Measurements from ENCODE around the gene CYB5D1. TPM values are rescaled to one million over a fixed set of nuclear protein-coding genes. Genes with fewer than 3 reads are reported as not detected.

Gene CYB5D1
- total and polyA plus RNA-seq, 2 donors from 2014 or later: 14.3 to 20.4 TPM

DNA sequence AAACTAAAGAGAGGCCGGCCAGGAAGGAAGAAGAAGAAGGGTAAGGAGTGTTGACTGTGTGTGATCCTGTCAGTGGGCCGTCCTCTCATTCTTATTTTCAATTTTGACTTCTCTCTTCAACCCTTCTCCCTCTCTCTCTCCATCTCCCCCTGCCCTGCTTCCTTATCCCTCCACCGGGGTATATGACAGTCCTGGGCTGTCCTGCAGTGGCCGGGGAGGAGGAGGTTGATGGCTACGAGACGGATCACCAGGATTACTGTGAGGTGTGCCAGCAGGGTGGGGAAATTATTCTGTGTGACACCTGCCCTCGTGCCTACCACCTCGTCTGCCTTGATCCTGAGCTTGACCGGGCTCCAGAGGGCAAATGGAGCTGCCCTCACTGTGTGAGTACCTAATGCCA lies 36.4 kb downstream of the CYB5D1 start:
- H3K27me3 ChIP-seq (ENCODE audit: control insufficient read depth, insufficient read depth, low read length): no peaks in the 10 kb centered on the region
- peaks cover 7% of the 10 kb centered on the region in 3 donors for H3K4me1 ChIP-seq (ENCODE audit: control insufficient read depth in 2 of 3, insufficient read depth in 2 of 3, low read depth in 1 of 3, low read length in 3 of 3)
- intact Hi-C loops (cut with DNase I): no loop called here
- no peak overlapping the region for H3K27ac ChIP-seq (ENCODE audit: low read depth in 2 of 2, low read length in 2 of 2)
- H3K9me3 ChIP-seq (ENCODE audit: control insufficient read depth in 2 of 3, insufficient read depth in 1 of 3, low read length in 3 of 3): no peaks in the 10 kb centered on the region
- TF ChIP-seq, protein P1, sequence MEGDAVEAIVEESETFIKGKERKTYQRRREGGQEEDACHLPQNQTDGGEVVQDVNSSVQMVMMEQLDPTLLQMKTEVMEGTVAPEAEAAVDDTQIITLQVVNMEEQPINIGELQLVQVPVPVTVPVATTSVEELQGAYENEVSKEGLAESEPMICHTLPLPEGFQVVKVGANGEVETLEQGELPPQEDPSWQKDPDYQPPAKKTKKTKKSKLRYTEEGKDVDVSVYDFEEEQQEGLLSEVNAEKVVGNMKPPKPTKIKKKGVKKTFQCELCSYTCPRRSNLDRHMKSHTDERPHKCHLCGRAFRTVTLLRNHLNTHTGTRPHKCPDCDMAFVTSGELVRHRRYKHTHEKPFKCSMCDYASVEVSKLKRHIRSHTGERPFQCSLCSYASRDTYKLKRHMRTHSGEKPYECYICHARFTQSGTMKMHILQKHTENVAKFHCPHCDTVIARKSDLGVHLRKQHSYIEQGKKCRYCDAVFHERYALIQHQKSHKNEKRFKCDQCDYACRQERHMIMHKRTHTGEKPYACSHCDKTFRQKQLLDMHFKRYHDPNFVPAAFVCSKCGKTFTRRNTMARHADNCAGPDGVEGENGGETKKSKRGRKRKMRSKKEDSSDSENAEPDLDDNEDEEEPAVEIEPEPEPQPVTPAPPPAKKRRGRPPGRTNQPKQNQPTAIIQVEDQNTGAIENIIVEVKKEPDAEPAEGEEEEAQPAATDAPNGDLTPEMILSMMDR (IDR thresholded peaks at IDR 0.05; ENCODE audit: borderline replicate concordance, extremely low read depth, insufficient read depth): no peak
- H3K4me3 ChIP-seq (ENCODE audit: low read length in 3 of 3): no peak overlapping the region
- FAIRE-seq: no peak
- peak in 1 of 5 donors; percentile 16 for DNase-seq
- H3K9ac ChIP-seq (ENCODE audit: low read length in 3 of 3): no peak overlapping the region
- peaks cover 30 to 57% (median 34%) of the 10 kb centered on the region in 3 donors for H3K36me3 ChIP-seq (ENCODE audit: control insufficient read depth in 2 of 3, insufficient read depth in 3 of 3, low read length in 3 of 3)

DNA sequence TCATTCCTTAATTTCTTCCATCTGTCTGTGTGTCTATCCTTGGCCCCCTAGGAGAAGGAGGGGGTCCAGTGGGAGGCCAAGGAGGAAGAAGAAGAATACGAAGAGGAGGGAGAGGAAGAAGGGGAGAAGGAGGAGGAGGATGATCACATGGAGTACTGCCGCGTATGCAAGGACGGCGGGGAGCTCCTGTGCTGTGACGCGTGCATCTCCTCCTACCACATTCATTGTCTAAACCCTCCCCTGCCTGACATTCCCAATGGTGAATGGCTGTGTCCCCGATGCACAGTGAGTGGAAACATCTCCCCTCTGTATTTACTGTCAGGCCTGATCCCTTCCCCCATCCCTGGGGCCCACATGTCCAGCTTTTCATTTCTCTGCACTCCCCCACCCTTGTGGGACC lies 37.1 kb downstream of the CYB5D1 start:
- FAIRE-seq (no peak), DNase-seq (peak in 1 of 5 donors; percentile 19)
- Histone ChIP-seq H3K36me3 (ENCODE audit: control insufficient read depth in 2 of 3, insufficient read depth in 3 of 3, low read length in 3 of 3) (peaks cover 33 to 63% (median 36%) of the 10 kb centered on the region in 3 donors), H3K27me3 (ENCODE audit: control insufficient read depth, insufficient read depth, low read length) (no peaks in the 10 kb centered on the region), H3K9me3 (ENCODE audit: control insufficient read depth in 2 of 3, insufficient read depth in 1 of 3, low read length in 3 of 3) (no peaks in the 10 kb centered on the region), H3K4me3 (ENCODE audit: low read length in 3 of 3) (no peak overlapping the region), H3K27ac (ENCODE audit: low read depth in 2 of 2, low read length in 2 of 2) (no peak overlapping the region), H3K4me1 (ENCODE audit: control insufficient read depth in 2 of 3, insufficient read depth in 2 of 3, low read depth in 1 of 3, low read length in 3 of 3) (peaks cover under 1 to 1% (median under 1%) of the 10 kb centered on the region in 3 donors), H3K9ac (ENCODE audit: low read length in 3 of 3) (no peak overlapping the region)
- intact Hi-C loops (cut with DNase I): no loop called here
- TF ChIP-seq, protein P1 (IDR thresholded peaks at IDR 0.05; ENCODE audit: borderline replicate concordance, extremely low read depth, insufficient read depth): no peak

GRCh38 chr17:7897090-7897489 lies 39.3 kb downstream of the CYB5D1 start:
- peaks cover 29 to 69% (median 29%) of the 10 kb centered on the region in 3 donors for H3K36me3 ChIP-seq (ENCODE audit: control insufficient read depth in 2 of 3, insufficient read depth in 3 of 3, low read length in 3 of 3)
- intact Hi-C loops (cut with DNase I): no loop called here

More at GRCh38 chr17:7897090-7897489, 39.3 kb downstream of the CYB5D1 start:
- TF ChIP-seq, protein P1 (IDR thresholded peaks at IDR 0.05; ENCODE audit: borderline replicate concordance, extremely low read depth, insufficient read depth): no peak
- DNase-seq (no peak), FAIRE-seq (no peak)
- no peak overlapping the region for H3K4me3 ChIP-seq (ENCODE audit: low read length in 3 of 3)
- H3K27ac ChIP-seq (ENCODE audit: low read depth in 2 of 2, low read length in 2 of 2): no peak overlapping the region
- H3K27me3 ChIP-seq (ENCODE audit: control insufficient read depth, insufficient read depth, low read length): no peaks in the 10 kb centered on the region
- no peaks in the 10 kb centered on the region for H3K9me3 ChIP-seq (ENCODE audit: control insufficient read depth in 2 of 3, insufficient read depth in 1 of 3, low read length in 3 of 3)
- H3K4me1 ChIP-seq (ENCODE audit: control insufficient read depth in 2 of 3, insufficient read depth in 2 of 3, low read depth in 1 of 3, low read length in 3 of 3): no peaks in the 10 kb centered on the region
- H3K9ac ChIP-seq (ENCODE audit: low read length in 3 of 3): no peak overlapping the region
